HEK293 (cell line): ENCODE results near the gene CATSPERD.

Source experiments
- BCL11A ChIP-seq: fragments of 450-650 bp; formaldehyde crosslinking; IDR thresholded peaks from 2 replicates; pipeline ENCODE4 v1.5.1; 2016; ENCODE audit warnings: low read depth, missing biosample characterization, missing genetic modification characterization
- CTCF ChIP-seq: fragments of 450-650 bp; formaldehyde crosslinking; IDR thresholded peaks from 2 replicates; pipeline ENCODE4 v1.5.1; 2016; ENCODE audit warnings: missing biosample characterization, missing genetic modification characterization
- ELK4 ChIP-seq: IDR thresholded peaks from 2 replicates; pipeline ENCODE4 v1.6.1; 2011; ENCODE audit warnings: mild to moderate bottlenecking, low read depth, low read length, borderline replicate concordance
- HOXD13 ChIP-seq: sonication (generic); formaldehyde crosslinking; IDR thresholded peaks from 2 replicates; pipeline ENCODE4 v1.8.0; 2022; ENCODE audit warnings: missing genetic modification reagents, borderline replicate concordance
- INSM2 ChIP-seq: fragments of 450-650 bp; formaldehyde crosslinking; IDR thresholded peaks from 2 replicates; pipeline ENCODE4 v1.5.1; 2016; ENCODE audit warnings: missing biosample characterization, missing genetic modification characterization
- PATZ1 ChIP-seq: fragments of 450-650 bp; formaldehyde crosslinking; IDR thresholded peaks from 2 replicates; pipeline ENCODE4 v1.5.1; 2016; ENCODE audit warnings: missing biosample characterization, missing genetic modification characterization
- SETDB1 ChIP-seq: IDR thresholded peaks from one replicate; pipeline ENCODE4 v1.6.1; 2017; ENCODE audit warnings: mild to moderate bottlenecking, low read length, moderate library complexity, mixed read lengths; ENCODE audit not compliant: insufficient read length
- ZBTB8A ChIP-seq: fragments of 450-650 bp; formaldehyde crosslinking; IDR thresholded peaks from 2 replicates; pipeline ENCODE4 v1.5.1; 2016; ENCODE audit warnings: missing biosample characterization, missing genetic modification characterization
- ZNF280D ChIP-seq: fragments of 450-650 bp; formaldehyde crosslinking; IDR thresholded peaks from 2 replicates; pipeline ENCODE4 v1.5.1; 2016; ENCODE audit warnings: missing biosample characterization, missing genetic modification characterization
- ZNF362 ChIP-seq: fragments of 450-650 bp; formaldehyde crosslinking; IDR thresholded peaks from 2 replicates; pipeline ENCODE4 v1.5.1; 2016; ENCODE audit warnings: missing biosample characterization, missing genetic modification characterization
- ZNF514 ChIP-seq: fragments of 450-650 bp; formaldehyde crosslinking; IDR thresholded peaks from 2 replicates; pipeline ENCODE4 v1.5.1; 2016; ENCODE audit warnings: missing biosample characterization, missing genetic modification characterization
- ZNF670 ChIP-seq: fragments of 450-650 bp; formaldehyde crosslinking; IDR thresholded peaks from 2 replicates; pipeline ENCODE4 v1.5.1; 2016; ENCODE audit warnings: missing biosample characterization, missing genetic modification characterization, low read depth

- TF ChIP-seq CTCF (tag by site-specific recombination): peak; percentile 85
- TF ChIP-seq ZNF670 (tag by site-specific recombination): no peak
- no peak for TF ChIP-seq SETDB1
- TF ChIP-seq ZNF280D (tag by site-specific recombination): no peak
- TF ChIP-seq ZBTB8A (tag by site-specific recombination): peak; percentile 68
- no peak for TF ChIP-seq HOXD13
- no peak for TF ChIP-seq ZNF362 (tag by site-specific recombination)
- TF ChIP-seq INSM2 (tag by site-specific recombination): no peak
- no peak for TF ChIP-seq BCL11A
- TF ChIP-seq ELK4: no peak
- TF ChIP-seq ZNF514 (tag by site-specific recombination): no peak
- peak; percentile 83 for TF ChIP-seq PATZ1
Observed at GRCh38 chr19:5805462-5806132, 85.2 kb downstream of the CATSPERD start.
